Epidermal melanocyte (primary cell): ENCODE results near the gene ZDHHC1.

ENCODE experiments used
- DNase-seq: peaks from one replicate; pipeline ENCODE4 v3.0.0; 2011; ENCODE audit warnings: low spot score; ENCODE audit not compliant: insufficient read length

The ZDHHC1 gene

DNA sequence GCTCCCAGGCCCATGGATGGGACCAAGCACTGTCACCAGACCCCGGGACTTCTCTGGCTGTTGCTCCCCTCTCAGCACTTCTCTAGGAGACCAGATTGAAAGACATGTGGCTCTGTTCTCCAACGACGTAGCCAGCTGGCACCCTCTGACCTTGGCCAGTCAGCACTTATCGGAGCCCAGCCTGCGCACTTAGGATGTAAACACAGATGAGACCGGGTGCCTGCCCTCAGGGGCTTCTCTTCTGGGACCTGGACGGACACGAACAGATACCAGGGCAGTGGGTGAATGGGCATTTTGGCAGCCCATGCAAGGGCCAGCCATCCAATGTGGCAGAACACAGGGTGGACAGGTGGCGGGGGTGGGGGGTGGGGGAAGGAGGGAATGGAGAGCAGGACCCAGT, 6.6 kb downstream of the ZDHHC1 start:
- no peak for DNase-seq

DNA sequence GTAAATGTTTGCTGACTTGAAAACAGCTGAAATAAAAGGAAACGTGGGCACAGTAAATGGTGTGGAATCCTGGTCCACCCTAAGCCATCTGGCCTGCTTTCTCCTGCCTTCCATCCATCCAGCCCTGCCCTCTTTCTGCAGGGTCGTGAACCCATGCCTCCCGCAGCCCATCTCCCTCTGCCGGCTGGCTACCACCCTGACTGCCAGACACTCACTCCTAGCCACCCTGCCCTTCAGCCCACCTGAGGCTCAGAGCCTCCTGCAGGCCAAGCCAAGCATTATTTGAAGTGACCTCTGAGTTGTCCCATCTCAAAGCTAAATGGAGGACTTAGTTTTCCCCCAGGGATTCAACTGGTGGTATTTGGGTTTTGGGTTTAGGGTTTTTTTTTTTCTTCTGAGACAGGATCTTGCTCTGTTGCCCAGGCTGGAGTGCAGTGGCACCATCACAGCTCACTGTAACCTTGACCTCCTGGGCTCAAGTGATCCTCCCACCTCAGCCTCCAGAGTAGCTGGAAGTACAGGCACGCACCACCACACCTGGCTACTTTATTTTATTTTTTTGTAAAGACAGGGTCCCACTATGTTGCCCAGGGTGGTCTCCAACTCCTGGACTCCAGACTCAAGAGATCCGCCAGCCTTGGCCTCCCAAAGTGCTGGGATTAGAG, 8.4 kb downstream of the ZDHHC1 start:
- no peak for DNase-seq

DNA sequence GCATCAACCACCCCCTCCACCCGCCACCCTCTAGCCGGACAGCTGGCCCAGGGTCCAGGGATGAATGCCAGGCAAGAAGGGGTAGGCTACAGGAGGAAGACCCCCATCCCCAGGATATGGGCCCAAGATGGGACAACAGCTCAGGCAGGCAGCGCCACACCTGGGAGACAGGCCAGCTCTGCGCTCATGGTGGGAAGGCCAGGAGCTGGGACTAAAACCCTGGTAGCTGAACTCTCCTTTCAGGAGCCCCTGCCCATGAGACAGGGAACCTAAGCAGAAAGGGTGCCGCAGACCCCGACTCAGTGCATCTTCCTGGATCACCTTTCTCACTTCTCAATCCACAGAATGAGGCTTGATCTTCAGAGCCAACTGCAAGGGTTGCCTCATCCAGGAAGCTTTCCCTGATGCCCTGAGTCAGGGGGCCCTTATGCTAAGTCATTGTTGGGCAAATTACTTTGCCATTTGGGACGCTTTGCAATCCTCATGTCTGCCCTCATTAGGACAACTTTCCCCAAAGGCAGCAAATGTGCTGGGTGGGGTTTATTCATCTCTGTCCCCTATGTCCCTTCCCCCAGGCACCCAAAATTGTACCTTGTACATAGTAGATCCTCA, 9.0 kb downstream of the ZDHHC1 start:
- DNase-seq: no peak

DNA sequence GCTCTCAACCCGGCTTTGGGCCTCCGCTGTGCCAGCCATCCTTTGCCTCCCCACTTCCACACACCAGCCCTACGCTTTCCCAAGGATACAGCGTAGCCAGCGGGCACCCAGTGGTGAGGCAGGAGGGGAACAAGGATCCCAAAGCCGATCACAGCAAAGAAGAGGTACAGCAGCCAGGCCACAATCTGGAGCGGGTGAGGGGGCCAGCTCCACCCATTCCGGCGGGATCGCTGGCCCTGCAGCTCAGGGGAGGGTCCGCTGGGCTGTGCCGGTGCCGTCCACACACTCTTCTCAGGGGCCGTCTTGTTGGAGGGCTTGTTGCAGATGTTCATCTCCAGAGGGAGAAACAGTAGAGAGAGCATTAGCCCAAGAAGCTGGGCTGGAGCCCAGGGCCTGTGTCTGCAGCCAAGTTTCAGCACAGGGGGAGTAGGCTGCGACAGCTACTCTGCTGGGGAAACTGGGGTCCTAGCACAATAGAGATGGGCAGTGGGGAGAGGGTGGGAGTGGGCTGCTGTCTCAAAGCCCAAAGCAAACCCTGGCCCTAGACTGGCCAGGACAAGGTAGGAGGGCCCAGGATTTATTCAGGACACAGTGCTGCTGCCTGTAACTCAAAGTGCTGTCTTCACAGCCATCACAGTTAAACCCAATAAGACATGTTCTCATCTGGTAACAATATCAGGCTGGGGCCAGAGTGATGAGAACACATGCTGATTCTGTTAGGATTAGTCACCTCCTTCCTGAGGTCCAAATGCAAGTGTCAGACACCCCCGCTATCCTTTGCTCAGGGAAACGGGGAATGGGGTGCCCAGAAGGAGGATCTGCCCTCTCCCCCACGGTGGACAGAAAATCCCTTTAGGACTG, 9.9 kb downstream of the ZDHHC1 start:
- peak; percentile 87 for DNase-seq

DNA sequence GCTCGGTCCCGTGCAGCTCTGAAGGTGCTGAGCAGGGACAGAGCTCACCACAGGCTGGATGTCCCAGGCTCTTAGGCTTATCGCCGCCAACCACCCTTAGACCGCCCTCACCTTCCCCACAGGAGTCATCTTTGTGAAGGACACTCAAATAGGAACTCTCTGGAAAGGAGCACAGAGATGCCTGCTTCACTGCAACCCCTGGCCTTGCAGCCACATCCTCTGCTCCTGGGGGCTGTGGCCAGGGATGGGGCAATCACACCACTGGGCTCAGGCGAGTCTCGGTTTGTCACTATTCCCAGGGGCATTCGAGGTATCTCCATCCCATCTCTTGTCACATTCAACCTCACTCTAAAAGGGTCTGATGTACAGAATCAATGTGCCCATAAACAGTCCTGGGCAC, 10.9 kb downstream of the ZDHHC1 start:
- no peak for DNase-seq

DNA sequence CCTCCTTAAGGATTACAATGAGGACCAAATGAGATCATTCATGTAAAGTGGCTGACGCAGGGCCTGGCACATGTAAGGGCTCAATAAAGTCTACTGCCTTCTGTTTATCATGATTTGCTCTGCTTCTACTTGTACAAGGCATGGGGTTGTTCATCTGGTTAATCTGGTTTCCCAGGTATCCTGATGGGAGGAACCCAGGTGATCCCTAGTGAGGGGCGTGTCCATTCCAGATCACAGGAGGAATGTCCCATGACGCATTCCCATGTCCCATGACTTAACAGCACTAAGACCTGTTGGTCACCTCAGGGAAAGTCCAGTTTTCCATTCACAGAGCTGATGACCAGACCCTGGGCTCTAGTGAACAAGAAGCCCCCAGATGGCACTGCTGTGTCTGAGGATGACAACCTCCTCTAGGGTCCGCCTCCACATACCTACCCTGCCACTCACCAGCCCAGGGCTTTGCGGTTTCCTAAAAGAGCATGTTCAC, 11.5 kb downstream of the ZDHHC1 start:
- no peak for DNase-seq

DNA sequence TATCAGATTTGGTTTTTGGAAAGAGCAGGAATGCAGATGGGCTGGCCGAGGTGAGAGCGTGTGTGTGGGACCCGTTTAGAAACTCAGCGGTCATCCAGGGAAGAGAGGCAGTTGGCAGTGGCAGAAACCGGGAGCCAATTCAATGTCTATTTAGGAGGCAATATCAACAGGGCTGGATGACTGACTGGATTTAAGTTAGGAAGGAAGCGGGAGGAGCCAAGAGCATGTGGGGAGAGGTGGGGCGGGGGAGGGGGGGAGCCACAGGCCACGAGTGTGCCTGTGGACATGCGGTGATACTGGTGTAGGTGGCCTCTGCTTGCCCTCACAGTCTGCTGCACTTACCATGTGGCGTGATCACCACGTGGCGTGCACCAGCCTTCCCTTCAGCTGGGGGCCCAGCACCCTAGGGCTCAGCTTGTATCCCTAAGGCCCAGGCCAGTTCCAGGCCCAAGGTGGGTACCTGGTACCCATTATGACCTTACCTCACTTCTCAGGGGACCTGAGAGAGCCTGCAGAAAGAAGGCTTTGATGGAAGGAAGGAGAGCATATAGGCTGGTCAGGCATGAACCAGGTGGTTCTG, 12.2 kb downstream of the ZDHHC1 start:
- DNase-seq: no peak

DNA sequence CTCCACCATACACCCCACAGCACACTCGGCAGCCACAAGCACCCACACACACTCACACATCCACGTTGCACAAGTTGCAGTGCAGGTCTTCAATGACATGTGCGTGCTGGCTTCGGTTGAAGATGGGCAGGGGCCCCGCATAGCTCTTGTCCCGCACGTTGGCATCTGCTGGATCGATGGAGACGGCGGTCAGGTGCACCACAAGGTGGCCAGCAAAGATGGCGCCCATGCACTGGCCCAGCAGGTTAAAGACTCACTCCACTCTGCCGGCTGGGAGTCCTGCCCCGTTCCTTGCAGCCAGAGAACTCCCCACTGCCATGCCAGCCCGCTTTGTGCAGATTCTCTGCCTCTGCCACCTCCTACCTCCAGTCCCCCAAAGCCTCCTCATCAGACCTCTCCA, 15.4 kb downstream of the ZDHHC1 start:
- DNase-seq: no peak

DNA sequence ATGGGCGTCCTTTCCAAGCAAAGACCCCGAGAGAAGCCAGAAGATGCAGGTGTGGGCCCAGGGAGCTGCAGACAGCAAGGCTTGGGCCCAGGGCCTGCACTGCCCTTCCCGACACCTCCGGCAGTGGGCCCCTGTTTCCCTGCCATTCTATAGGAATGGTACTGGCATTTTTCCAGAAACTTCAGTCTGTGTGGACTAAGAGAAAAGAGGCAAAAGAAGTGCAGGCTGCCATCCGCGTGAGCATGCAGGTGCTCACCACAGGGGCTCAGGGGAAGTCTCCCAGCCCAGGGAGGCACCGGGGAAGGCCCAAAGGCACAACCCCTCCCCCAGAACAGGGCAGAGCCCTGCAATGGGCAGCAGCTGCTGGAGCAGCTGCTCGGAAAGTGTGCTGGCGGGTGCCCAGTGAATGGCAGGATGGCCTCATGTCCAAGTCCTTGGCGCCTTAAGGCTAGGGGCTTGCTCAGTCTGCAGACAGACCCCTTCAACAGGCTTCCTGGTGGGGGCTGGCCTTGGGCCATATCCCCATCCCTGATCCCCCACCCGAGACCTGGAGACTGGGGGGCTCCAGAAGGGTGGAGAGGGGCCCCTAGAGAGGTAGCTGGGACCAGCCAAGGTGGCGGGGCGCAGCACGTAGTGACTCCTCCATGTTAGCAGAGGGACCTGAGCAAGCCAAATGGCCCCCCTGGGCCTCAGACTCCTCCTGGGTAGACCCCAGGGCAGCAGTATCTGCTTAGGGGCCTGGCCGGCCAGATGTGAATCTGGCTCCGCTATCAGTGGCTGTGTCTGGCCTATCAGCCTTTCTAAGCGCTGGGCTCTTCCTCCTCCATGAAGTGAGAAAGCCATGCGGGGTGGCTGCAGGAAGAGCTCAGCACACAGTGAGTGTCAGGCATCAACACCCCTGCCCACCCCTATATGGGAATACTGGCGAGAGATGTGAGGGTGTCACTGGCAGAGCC, 16.2 kb downstream of the ZDHHC1 start:
- no peak for DNase-seq

DNA sequence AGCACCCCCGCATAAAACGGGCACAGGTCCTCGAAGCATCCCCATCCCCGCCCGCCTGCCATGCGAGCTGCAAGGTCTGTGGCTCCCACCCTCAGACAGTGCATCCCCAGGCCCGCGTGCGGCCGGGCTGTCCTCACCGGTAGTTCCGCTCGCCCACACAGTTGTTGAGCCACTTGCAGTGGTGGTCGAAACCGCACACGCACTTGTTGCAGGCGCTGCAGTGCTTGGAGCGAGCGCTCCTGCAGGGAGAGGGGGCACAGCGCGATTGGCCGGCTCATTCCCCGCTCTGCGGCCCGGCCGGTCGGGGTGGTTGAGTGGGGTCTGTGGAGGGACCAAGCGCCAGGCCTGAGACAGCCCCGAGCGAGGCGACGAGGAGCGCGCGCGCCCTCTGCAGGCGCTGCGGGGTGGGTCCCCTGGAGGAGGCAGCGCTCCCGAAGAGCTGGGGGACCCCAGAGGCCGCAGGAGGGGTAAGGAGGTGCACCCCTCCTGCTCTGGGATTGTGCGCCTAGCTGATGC, 17.0 kb downstream of the ZDHHC1 start:
- DNase-seq: no peak

DNA sequence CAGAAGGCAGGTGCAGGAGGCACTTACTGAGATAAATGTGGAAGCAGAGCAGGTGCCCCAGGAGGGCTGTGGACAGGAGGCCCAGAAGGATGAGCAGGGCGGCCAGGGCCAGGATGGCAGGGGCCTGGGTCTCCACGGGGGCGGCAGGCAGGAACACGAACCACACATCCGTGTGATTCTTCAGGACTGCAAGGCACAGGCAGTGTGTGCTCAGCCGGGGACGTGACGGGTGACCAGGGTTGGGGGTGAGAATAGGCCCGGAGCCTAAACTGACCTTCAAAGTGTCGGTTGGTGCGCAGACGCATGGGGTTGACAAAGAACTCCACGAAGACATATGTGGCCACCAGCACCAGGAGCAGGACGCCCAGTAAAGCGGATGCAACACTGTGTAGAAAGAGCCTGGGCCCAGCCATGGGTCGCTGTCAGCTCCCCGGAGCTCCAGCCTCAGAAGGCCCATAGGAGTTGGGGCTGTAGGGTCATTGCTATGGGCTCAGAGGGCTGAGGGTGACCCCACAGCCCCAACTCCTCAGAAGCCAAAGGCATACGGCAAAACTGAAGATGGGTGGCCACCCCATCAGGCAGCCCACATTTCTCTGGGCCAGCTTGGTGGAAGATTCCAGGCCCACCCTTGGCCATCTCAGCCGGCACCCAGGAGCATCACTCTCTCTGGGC, 17.6 kb downstream of the ZDHHC1 start:
- DNase-seq: no peak

DNA sequence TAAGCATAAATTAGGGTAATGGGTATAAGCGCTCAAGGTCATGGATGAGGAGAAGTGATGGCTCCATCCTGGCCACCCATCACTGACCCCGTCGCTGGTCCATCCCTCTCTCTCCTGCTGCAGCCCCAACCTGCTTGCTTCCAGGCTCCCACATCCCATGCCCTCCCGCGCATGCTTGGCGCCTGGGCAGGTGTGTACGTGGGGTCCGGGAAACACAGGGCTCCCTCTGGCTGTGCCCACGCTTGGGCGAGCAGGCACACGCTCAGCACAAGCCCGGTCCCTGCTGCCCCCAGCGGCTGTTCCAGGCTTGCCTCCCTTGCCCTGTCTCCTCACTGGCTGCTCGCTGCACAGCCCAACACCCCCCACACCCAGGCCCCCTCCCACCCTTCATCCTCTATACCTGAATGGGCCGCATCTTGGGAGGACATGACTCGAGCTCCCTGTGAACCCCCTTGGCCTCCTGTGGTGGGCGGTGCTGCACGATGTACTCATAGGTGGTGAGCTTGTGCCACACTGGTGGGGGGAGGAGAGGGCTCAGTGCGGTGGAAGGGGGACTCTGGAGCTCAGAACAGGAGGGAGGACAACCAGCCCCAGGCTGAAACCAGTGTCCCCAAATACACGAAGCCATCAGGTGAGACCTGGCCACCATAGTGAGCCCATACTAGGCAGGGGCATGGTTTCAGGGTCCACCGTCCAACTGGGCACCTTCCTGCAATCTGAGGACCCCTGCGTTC, 18.3 kb downstream of the ZDHHC1 start:
- DNase-seq: no peak

DNA sequence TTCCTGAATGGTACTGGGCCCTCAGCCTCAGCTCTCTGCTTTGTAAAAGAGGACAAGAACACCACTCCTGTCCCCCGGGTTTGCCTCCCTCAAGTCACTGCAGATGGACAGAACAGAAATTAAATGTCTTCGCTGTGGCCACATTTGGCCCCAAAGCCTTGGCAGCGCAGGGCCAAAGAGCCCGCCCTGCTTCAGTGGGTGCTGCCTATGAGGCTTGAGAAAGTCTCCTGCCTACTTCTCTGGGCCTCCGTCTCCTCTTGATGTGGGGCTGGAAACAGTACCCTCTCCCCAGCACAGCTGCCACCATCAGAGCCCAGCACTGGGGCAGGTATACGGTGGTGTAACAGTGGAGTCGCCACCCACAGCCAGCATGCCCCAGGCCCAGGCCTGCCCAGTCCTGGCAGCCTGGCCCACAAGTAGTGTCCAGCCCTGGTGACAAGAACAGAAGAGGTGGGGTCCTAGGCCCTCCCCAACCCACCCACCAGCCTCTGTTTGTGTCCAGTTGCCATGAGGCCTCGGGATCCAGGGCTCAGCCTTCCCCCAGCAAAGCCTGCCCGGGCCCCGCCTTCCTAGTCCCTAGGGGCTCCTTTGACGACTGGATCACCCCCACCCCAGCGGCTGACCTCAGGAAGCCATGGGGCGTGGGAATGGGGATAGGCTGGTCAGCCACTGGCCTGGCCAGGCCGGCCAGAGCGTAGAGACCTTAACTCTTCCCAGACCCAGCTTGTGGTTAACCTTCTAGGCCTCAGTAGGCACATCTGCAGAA, 19.1 kb downstream of the ZDHHC1 start:
- DNase-seq: no peak

DNA sequence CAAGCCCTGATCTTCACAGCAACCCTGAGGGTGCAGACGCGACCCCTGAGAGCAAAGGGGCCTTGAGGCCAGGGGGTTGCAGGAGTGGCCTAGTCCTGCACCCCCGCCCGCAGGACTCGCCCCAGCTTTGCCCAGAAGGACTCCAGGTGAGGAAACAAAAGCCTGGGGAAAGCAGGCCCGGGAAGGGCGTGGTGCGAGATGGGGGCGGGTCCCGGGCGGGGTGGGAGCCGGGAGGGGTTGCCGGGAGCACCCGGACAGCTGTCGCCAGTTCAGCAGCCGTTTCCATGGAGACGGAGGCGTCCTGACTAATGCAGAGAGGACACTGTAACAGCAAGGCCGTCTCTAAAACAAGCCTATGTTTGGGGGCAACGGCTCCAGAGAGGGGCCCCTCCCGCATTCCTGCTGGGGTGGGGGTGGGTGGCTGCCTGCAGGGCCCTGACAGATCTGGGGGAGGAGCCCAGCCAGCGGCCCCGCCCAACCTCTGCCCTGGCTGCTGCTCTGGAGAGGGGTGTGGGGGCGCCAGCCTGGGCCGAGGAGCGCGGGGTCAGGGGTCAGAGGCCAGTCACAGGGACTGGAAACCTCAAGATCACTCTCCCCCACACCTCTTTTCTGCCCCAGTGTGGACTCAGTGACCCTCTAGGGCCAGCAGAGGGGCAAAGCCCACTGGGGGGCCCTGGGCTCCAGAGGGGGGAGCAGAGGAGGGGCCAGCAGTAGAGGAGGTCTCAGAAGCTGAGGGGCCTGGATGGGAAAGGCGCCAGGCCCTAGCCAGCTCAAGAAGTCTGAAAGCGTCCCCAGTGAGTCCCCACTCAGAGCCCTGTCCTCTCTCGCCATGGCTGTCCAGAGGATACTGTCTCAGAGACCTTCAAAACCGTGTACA, 19.9 kb downstream of the ZDHHC1 start:
- peak; percentile 16 for DNase-seq

DNA sequence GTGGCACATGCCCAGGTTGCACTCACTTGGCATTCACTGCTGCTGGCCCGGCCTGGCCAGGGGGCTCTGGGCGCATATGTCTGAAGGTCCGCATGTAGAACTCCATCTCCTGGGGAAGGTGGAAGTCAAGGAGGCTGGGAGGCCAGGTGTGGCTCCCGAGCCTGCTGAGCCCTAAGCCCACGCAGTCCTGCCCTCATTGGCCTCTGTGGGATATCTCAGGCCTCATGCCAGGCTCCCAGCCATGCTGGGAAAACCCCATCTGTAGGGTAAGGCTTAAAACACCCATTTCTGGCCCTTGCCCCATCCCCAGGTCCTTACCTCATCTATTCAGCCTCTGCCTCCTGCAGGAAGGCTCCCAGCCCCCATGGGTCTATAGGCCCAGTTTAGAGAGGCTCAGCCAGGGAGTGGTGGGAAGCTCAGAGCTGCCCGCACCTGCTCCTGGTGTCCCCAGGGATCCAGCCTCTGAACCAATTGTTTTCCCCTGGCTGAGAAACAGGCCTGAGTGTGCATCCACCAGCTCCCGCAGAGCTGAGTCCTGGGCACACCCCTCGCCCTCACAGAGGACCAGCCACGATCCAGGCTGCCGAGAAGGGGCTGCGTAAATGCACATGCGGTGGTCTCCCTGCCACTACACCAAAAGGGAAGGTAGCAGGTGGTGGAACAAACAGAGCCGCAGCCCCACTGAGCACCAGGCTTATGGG, 20.7 kb downstream of the ZDHHC1 start:
- DNase-seq: peak; percentile 3

DNA sequence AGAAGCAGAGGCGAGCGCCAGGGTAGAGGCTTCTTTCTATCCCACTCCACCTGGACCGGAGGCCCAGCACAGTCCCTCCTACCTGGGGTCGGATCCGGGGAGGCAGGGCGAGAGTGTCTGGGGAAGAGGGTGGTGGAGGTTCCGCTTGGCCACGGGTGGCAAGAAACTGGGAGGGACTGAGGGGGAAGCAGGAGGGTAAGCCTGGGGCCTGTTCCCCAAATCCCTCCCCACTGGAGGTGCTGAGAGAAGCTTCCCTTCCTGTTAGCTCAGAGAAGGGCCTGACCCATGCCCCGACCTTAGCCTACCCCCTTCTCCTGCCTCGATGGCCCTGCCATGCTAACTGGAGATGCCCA, 21.2 kb downstream of the ZDHHC1 start:
- DNase-seq: peak; percentile 4
